H1 (cell line): ENCODE results near the gene TSFM. TPM values are rescaled to one million over a fixed set of nuclear protein-coding genes. Genes with fewer than 3 reads are reported as not detected.

Experiments used
- BRCA1 ChIP-seq: IDR thresholded peaks from 2 replicates; pipeline ENCODE4 v1.6.1; 2012; ENCODE audit warnings: low read depth, low read length, improper control_type of control experiment
- CTCF ChIP-seq, 3 experiments: IDR thresholded peaks; 1 replicate in 2 of 3; 2 replicates in 1 of 3; pipeline versions ENCODE4 v1.5.1 to v1.6.1; 2011; ENCODE audit warnings: low read length in 3 of 3, mild to moderate bottlenecking in 3 of 3, inconsistent platforms in 2 of 3, low read depth in 1 of 3, moderate library complexity in 1 of 3; ENCODE audit not compliant: insufficient read depth in 1 of 3; ENCODE audit errors: control extremely low read depth in 1 of 3
- EGR1 ChIP-seq: IDR thresholded peaks from 2 replicates; pipeline ENCODE4 v1.6.1; 2011; ENCODE audit warnings: low read depth, low read length, borderline replicate concordance
- EP300 ChIP-seq, 2 experiments: IDR thresholded peaks; 1 replicate in 1 of 2; 2 replicates in 1 of 2; pipeline ENCODE4 v1.6.1; 2011 to 2012; ENCODE audit warnings: low read depth in 2 of 2, low read length in 2 of 2, mild to moderate bottlenecking in 2 of 2, borderline replicate concordance in 1 of 2, inconsistent platforms in 1 of 2, moderate library complexity in 1 of 2
- GABPA ChIP-seq: IDR thresholded peaks from 2 replicates; pipeline ENCODE4 v1.6.1; 2011; ENCODE audit warnings: mild to moderate bottlenecking, low read length, moderate library complexity, borderline replicate concordance; ENCODE audit not compliant: insufficient read depth
- KDM4A ChIP-seq: IDR thresholded peaks from one replicate; pipeline ENCODE4 v1.7.1; 2012; ENCODE audit warnings: low read depth, mild to moderate bottlenecking, moderate library complexity, low read length, inconsistent platforms; ENCODE audit not compliant: severe bottlenecking
- MAX ChIP-seq: IDR thresholded peaks from 2 replicates; pipeline ENCODE4 v1.6.1; 2012; ENCODE audit warnings: inconsistent platforms
- NANOG ChIP-seq: IDR thresholded peaks from 2 replicates; pipeline ENCODE4 v1.6.1; 2011; ENCODE audit warnings: low read length, low read depth, mild to moderate bottlenecking, inconsistent platforms; ENCODE audit not compliant: insufficient read depth, poor library complexity, severe bottlenecking
- RAD21 ChIP-seq, 2 experiments: IDR thresholded peaks in 1 of 2; conservative IDR thresholded peaks in 1 of 2; 2 replicates each; pipeline ENCODE4 v1.6.1; 2011; ENCODE audit warnings: low read depth in 2 of 2, low read length in 2 of 2, improper control_type of control experiment in 1 of 2, inconsistent platforms in 1 of 2, mild to moderate bottlenecking in 1 of 2, moderate library complexity in 1 of 2
- SIN3A ChIP-seq, 2 experiments: IDR thresholded peaks in 1 of 2; conservative IDR thresholded peaks in 1 of 2; 2 replicates each; pipeline ENCODE4 v1.6.1; 2011 to 2012; ENCODE audit warnings: low read length in 2 of 2, improper control_type of control experiment in 1 of 2, low read depth in 1 of 2, mild to moderate bottlenecking in 1 of 2
- SIX5 ChIP-seq: IDR thresholded peaks from 2 replicates; pipeline ENCODE4 v1.6.1; 2011; ENCODE audit warnings: mild to moderate bottlenecking, low read depth, low read length
- SP2 ChIP-seq: IDR thresholded peaks from 2 replicates; pipeline ENCODE4 v1.6.1; 2012; ENCODE audit warnings: mild to moderate bottlenecking, low read length, inconsistent platforms
- SP4 ChIP-seq: IDR thresholded peaks from 2 replicates; pipeline ENCODE4 v1.6.1; 2012; ENCODE audit warnings: low read length, inconsistent platforms
- SUZ12 ChIP-seq: fragments of 200-600 bp; sonication (generic); IDR thresholded peaks from 2 replicates; pipeline ENCODE4 v1.6.1; 2012; ENCODE audit warnings: mild to moderate bottlenecking, inconsistent platforms, low read length, moderate library complexity, mixed read lengths
- TAF1 ChIP-seq: IDR thresholded peaks from 2 replicates; pipeline ENCODE4 v1.6.1; 2011; ENCODE audit warnings: mild to moderate bottlenecking, low read depth, low read length
- USF2 ChIP-seq: IDR thresholded peaks from 2 replicates; pipeline ENCODE4 v1.6.1; 2011; ENCODE audit warnings: low read length, improper control_type of control experiment
- polyA plus RNA-seq, 7 experiments: library from polyadenylated mRNA; depleted of rRNA in 3 of 7; stranded (reverse) in 5 of 7; unstranded in 2 of 7; fragments of >200 nt in 5 of 7; fragments of 200-250 nt in 2 of 7; gene quantifications; 1 replicate in 5 of 7; 2 replicates in 1 of 7; 4 replicates in 1 of 7; pipeline versions ENCODE4 v1.2.1 to v1.2.3, GENCODE V29; 2011 to 2013; ENCODE audit warnings: missing spikeins in 2 of 7, mixed read lengths in 2 of 7
- total RNA-seq: library from RNA; stranded (reverse); fragmentation: NEBNext Ultra II Directional; extraction: Animal tissue kit (Norgen Biotek cat#: 25700); gene quantifications from 2 replicates; pipeline ENCODE4 v1.2.1, GENCODE V29; 2021

TSFM gene
- total and polyA plus RNA-seq, 2 of the 8 experiments (the other 6 are each of a cell fraction or from before 2014, with no cell fraction given): 17.4 to 49.8 TPM

GRCh38 chr12:57737467-57738460 lies 44.8 kb upstream of the TSFM start (continued):
- TF ChIP-seq SP2: no peak
- no peak for TF ChIP-seq SIN3A (conservative IDR thresholded peaks at IDR 0.05 in 1 of 2, IDR thresholded peaks at IDR 0.05 in 1 of 2; ENCODE audit: low read depth in 1 of 2, low read length in 2 of 2)
- peak; percentile 17 to 33; a peak in 2 of 4 replicates for TF ChIP-seq RAD21 (IDR thresholded peaks at IDR 0.05 in 1 of 2, conservative IDR thresholded peaks at IDR 0.05 in 1 of 2; ENCODE audit: low read depth in 2 of 2, low read length in 2 of 2)
- TF ChIP-seq EP300 (IDR thresholded peaks at IDR 0.05; ENCODE audit: borderline replicate concordance in 1 of 2, low read depth in 2 of 2, low read length in 2 of 2): no peak
- peak; percentile 74 for TF ChIP-seq SUZ12
- TF ChIP-seq MAX: no peak
- no peak for TF ChIP-seq TAF1
- no peak for TF ChIP-seq SIX5
- no peak for TF ChIP-seq USF2
- TF ChIP-seq NANOG: no peak
- no peak for TF ChIP-seq GABPA
- no peak for TF ChIP-seq EGR1
- TF ChIP-seq CTCF (IDR thresholded peaks at IDR 0.05; ENCODE audit: control extremely low read depth in 1 of 3, insufficient read depth in 1 of 3, low read depth in 1 of 3, low read length in 3 of 3): peak; percentile 26 to 41 (median 38)
- no peak for TF ChIP-seq BRCA1
- no peak for TF ChIP-seq SP4
- TF ChIP-seq KDM4A: no peak
